Kidney glomerular epithelial cell (primary cell): Measurements from ENCODE around the gene LONRF2.
A peak's percentile ranks its signal among the peaks of the same experiment; 100 is the strongest.

ENCODE experiments used
- DNase-seq: peaks from one replicate; lab custom pipeline; 2025; lab: John Stamatoyannopoulos, UW

LONRF2 gene

DNA sequence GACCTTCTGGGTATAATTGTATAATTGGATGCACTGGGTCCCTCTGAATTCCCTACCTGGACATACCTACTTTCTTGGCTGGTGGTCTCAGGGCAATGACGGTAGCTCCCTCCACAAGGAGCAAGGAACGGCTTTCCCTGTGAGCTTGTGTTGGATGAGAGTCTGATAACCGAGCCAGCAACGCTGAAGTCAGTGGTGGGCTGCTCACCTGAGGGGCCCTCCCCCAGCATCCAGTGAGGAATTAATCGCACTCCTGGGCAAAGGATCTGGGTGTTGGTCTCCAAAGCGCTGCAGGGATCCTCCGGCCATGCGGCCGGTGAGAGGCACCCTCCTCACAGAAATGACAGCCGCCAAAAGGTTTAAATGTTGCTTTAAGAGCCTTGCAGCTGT lies 47.1 kb downstream of the LONRF2 start:
- no peak for DNase-seq

DNA sequence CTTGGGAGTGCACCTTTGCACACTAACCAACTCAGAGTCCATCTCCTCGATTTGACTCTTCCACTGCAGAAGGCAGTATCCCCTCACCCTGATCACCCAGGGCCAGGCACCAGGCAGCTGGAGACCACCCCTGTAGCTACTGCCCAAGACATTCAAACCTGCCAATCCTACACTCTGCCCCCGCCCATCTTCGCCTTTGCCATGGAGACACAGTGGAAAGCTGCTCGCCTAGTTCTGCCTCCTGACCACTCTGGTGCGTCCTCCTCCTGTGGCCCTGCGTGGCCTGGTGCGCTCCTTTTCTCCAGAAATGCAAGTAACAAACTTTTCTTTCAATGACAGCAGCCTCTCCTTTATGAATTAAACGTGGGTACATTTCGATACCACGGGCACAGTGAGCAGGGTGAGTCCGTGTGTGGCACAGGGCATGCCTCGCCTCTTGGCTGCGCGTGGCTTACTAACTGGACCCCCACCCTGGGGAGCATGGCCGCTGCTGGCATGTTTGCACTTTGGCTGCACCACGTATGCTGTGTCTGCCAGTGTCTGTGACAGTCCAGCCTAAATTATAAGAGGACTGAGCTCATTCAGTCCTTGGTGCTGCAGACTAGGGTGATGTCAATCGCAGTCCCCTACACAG lies 47.6 kb downstream of the LONRF2 start:
- no peak for DNase-seq

DNA sequence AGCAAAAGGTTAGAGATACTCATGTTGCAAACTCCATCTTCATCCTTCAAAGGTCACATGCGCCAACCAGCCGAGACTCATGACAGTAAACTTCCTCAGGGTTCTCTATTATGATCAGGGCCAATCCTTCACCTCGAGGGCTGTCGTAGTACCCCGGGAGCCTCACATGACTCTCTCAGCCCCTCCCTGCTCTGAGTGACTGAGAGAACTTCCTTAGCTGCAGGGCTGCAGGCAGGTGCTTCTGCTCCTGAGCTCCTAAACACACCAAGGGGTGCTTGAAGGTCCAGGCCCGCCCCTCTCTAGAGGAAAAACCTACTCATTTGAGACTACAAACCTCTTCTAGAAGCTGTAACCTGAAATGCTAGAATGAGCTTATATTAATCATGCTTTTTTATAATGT lies 48.2 kb downstream of the LONRF2 start:
- DNase-seq: no peak

- DNase-seq: no peak
Measured at GRCh38 chr2:100273387-100273786, 48.9 kb downstream of the LONRF2 start.

DNA sequence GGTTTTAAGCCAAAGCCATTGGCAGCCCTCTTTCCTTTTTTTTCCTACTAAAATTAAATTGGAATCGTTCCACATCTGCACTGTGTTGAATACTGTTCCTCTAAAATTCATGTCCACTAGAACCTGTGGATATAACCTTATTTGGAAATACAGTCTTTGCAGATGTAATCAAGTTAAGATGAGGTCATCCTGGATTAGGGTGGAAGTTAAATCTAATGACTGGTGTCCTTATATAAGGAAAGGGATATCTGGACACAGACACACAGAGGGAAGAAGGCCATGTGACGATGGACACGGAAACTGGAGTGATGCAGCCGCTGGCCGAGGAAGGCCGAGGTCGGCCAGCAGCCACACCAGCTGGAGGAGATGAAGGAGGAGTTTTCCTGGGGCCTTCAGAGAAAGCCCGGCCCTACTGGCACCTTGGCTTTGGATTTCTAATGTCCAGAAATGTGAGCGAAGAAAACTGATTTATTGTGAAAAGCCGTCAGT lies 49.4 kb downstream of the LONRF2 start:
- DNase-seq: no peak

- DNase-seq: no peak
Measured at GRCh38 chr2:100271210-100271609, 51.1 kb downstream of the LONRF2 start.

DNA sequence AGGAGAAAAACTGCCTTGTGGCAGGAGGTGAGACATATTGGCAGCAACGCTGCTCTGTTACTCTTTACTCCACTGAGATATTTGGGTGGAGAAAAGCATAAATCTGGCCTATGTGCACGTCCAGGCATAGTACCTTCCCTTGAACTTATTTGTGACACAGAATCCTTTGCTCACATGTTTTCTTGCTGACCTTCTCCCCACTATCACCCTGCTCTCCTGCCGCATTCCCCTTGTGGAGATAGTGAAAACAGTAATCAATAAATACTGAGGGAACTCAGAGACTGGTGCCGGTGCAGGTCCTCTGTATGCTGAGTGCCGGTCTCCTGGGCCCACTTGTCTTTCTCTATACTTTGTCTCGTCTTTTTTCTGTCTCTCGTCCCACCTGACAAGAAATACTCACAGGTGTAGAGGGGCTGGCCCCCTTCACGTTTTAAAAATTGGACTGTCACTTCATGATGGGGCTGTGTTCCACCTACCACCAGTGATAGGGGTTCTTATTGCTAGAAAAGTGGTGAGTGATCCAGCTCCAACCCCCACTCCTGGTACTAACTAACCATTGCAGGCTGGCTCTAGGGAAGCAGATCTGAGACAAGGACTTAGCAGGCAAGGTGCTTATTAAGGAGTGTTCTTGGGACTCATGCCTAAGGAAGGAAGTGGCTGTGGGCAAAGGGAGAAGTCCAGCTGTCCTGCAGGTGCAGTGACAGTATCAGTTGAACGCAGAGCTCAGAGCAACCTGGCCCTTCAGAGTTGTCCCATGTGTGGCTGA lies 51.7 kb downstream of the LONRF2 start:
- no peak for DNase-seq

DNA sequence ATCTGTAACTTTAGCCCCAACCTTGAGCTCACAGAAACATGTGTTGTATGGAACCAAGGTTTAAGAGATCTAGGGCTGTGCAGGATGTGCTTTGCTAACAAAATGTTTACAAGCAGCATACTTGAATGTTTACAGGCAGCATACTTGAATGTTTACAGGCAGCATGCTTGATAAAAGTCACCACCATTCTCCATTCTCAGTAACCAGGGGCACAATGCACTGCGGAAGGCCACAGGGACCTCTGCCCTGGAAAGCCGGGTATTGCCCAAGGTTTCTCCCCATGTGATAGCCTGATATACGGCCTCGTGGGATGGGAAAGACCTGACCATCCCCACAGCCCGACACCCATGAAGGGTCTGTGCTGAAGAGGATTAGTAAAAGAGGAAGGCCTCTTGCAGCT lies 52.4 kb downstream of the LONRF2 start:
- DNase-seq: no peak

- DNase-seq: no peak
Measured at GRCh38 chr2:100268986-100269385, 53.3 kb downstream of the LONRF2 start.

DNA sequence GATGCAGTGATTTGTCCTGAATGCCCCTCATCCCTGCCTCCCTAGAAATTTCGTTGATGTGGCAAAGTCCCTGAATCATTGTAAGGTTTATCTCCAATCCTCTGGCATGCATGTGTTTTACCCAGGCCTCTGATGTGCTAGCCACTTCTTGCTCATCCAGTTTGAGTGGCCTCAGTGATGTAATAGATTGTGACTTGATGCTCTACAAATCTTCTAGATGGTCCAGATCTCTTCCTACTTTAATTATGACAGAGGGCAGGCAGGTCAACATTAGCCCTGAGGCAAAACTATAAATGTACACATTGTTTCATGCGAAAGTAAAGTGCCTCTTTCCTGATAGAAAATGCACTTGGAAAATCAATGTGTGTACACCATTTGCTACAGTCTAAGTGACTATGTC lies 54.5 kb downstream of the LONRF2 start:
- DNase-seq: no peak

- DNase-seq: no peak
Measured at GRCh38 chr2:100266126-100266525, 56.2 kb downstream of the LONRF2 start.

- no peak for DNase-seq
Measured at GRCh38 chr2:100265226-100265625, 57.1 kb downstream of the LONRF2 start.

GRCh38 chr2:100264651-100265050 lies 57.6 kb downstream of the LONRF2 start:
- DNase-seq: no peak

- DNase-seq: no peak
Measured at GRCh38 chr2:100264121-100264520, 58.2 kb downstream of the LONRF2 start.

GRCh38 chr2:100262555-100263320 lies 59.6 kb downstream of the LONRF2 start:
- DNase-seq: peak; percentile 45

DNA sequence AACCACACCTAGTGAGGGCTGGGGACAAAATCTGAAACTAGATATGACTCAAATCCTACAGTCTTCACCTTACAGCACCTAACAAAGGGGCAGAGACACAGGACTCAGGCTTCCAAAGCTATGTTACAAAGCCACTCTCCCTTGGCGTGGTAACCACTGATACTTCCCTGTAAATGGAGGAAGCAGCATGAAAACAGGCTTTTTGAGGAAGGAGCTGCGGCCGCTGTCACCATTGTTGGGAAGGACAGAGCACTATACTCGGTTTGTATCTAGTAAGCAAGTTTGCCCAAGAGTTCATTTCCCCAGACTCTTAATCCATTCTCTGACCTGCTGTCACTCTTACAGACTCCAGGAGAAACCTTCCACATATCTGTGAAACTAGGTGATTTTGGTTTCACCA lies 60.3 kb downstream of the LONRF2 start:
- no peak for DNase-seq

DNA sequence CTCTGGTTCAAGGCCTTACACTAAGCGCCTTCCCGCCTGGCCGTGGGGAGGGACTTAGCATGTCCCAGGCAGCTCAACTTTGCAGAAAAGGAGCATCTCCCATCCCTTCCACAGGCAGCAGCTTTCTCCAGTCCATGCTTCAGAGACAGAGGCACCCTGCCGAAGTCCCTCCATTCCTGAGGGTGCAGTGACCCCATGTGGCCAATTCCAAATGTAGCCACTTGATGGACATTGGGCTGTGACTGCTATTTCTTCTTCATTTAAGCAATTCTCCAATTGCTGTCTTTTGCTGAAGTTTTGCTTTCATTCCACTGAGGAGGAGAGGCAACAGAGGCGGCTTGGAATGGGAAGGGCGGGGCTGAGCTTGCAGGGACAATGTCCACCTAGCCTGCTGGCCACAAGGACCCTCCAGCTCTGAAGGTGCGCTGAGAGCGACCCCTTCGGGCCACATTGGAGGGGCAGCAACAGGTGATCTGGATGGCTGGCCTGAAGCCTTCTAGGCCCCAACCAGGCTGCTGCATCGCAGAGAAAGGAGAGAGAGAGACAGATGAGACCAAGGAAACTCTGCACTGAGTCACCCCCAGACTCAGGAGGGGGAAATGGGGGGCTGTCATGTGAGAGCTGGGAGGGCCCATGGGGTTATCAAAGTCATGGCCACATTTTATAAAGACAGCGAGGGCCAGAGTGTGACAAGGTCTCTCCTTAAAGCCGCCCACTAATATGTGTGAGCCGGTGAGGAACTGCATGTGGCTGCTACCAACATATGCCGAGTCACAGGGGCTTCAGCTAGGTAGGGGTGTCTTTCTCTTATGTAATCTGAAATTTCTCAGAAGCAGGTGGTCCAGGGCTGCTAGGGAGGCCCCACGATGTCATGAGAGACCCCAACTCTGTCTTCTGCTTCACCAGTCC lies 61.3 kb downstream of the LONRF2 start:
- peak; percentile 67 for DNase-seq

DNA sequence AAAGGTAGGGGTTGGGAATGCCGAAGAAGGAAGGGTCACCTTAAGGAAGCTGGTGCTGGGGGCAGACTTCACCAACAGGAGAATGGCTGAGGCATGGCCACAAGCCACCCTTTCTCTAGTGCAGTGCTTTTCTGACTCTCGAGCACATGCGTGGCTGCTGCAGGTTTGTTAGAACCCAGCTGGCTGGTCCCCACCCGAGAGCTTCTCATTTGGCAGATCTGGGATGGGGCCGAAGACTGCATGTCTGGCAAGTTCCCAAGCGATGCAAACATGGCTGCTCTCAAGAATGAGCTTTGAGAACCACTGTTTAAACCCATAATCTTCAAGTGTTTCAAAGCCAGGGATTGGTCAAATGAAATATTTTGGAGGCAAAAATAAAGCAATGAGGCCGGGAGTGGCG lies 63.2 kb downstream of the LONRF2 start:
- DNase-seq: no peak

DNA sequence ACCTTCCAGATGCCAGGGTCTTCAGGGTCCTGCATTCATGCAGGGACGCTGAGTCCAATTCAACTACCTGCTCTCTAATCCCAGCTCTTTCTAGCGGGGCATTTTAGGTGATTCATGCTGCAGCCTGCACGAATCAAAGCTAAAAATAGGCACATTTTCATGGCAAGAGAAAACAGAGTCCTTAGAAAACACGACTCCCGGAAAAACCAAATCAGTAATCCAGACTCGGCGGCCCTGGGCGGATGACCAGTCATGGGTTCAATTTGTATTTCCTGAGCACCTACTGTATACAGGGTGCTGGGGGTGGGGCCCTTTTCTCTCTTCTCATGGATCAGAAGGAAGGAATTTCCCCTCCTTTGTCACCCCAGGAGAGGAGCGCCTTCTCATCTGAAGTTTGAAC lies 64.4 kb downstream of the LONRF2 start:
- peak; percentile 17 for DNase-seq

DNA sequence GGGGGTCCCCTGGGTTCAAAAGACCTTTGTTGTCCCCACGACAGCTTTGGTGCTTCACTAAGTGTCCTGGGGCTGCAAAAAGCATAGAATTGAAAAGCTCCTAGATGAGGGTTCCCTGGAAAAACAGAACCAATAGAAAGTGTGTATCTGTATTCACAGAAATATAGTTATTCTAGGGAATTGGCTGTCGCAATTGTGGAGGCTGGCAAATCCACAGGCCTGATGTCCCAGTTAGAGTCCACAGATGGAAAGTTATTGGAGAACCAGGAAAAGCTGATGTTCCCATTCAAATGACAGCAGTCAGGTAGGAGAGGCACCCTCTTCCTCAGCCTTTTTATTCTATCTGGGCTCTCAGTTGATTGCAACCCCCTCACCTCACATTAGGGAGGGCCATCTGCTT lies 65.5 kb downstream of the LONRF2 start:
- DNase-seq: no peak

DNA sequence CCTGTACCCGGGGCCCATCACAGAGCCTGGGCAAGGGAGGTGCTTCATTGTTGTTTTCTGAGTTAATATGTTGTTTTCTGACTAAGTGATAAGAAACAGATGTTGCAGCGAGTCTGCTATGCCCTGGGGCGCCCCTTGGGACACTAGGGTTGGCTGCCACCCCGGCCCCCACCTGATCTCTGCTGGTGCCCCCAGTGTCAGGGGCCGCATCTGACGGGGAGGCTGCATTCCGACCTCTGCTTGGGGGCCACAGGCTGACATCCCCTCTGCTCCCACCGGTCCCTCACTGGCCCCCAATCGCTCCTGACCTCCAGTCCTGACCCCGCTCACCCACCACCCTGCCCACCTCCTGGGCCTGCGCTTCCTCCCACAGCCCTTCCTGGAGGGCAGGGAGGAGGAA lies 65.9 kb downstream of the LONRF2 start:
- no peak for DNase-seq

DNA sequence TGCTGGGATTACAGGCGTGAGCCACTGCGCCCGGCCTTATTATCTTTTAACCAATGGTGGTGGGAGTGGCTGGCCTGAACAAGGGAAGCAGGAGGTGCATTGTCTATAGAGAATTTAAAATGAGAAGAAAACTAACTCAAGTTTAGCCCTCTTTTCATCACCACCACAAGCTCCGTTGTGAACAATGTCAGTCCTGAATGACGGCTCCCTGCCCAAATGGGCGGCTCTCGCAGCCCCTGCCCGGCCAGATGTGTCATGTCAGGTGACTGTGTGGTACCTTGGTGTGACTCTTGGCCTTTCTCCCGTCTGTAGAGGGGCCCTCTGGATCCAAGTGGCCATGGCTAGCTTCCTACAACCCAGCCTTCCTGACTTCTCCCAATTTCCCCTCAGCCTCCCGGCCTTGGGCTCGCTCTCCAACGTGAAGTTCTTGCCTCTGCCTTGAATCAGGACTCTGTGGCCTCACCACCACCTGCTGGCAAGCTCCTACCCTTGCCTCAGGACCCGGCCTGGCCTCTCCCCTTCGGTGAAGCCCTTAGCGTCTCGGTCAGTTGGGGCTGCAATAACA lies 67.6 kb downstream of the LONRF2 start:
- DNase-seq: no peak
